Measurements from ENCODE around the gene LTBP2.

Gene LTBP2

GRCh38 chr14:74551001-74551400 is 61.0 kb downstream of the LTBP2 start:
- H3K36me3 ChIP-seq (ENCODE audit: control insufficient read depth, insufficient read depth, low read length) = no peaks in the 10 kb centered on the region
- H3K4me1 ChIP-seq (ENCODE audit: control insufficient read depth, insufficient read depth, low read length) = no peaks in the 10 kb centered on the region
- H3K4me3 ChIP-seq (ENCODE audit: low read depth, low read length) = no peak overlapping the region
- no peaks in the 10 kb centered on the region for H3K9me3 ChIP-seq (ENCODE audit: control insufficient read depth, insufficient read depth, low read length)
- no peaks in the 10 kb centered on the region for H3K27me3 ChIP-seq (ENCODE audit: control insufficient read depth, insufficient read depth, low read length)
- H3K9ac ChIP-seq (ENCODE audit: low read depth, low read length) = no peak overlapping the region

DNA sequence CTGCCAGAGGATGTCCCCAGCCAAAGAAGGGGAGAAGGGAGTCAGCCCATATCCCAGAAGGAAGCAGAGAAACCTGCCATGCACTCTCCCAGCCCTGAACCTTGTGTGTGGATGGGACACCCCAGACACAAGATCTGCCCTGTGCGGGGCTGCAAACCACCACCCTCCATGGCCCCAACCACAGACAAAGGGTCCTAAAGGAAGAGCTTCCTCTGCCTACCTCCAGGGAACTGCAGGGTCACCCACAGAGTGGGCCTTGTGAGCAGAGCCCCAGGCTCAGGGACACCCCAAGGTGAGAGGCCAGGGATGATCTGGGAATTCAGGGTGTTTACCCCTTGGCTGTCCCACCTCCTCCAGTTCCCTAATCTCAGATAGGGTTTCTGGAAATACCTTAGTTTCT is 62.0 kb downstream of the LTBP2 start:
- no peaks in the 10 kb centered on the region for H3K9me3 ChIP-seq (ENCODE audit: control insufficient read depth, insufficient read depth, low read length)
- no peak overlapping the region for H3K9ac ChIP-seq (ENCODE audit: low read depth, low read length)
- H3K4me1 ChIP-seq (ENCODE audit: control insufficient read depth, insufficient read depth, low read length) = no peaks in the 10 kb centered on the region
- no peak overlapping the region for H3K4me3 ChIP-seq (ENCODE audit: low read depth, low read length)
- H3K36me3 ChIP-seq (ENCODE audit: control insufficient read depth, insufficient read depth, low read length) = no peaks in the 10 kb centered on the region
- no peaks in the 10 kb centered on the region for H3K27me3 ChIP-seq (ENCODE audit: control insufficient read depth, insufficient read depth, low read length)

DNA sequence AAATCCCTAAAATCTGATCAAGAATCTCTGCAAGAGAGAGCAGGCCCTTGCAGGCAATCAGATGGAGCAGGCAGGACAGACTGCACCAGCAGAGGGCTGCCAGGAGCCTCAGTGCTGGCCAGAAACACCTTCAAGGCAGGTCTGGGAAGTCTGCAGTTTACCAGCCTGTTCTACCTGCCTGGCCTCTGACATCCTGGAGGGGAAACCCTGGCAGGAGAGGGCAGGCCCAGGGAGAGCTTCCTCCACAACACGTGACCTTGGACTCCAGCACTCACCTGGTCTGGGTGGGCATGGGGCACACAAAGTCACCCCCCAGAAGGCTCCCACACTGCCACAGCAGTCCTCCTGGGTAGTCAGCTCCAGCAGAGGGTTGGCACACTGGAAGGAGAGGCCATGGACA is 62.4 kb downstream of the LTBP2 start:
- no peaks in the 10 kb centered on the region for H3K9me3 ChIP-seq (ENCODE audit: control insufficient read depth, insufficient read depth, low read length)
- H3K27me3 ChIP-seq (ENCODE audit: control insufficient read depth, insufficient read depth, low read length) = no peaks in the 10 kb centered on the region
- H3K9ac ChIP-seq (ENCODE audit: low read depth, low read length) = no peak overlapping the region
- no peak overlapping the region for H3K4me3 ChIP-seq (ENCODE audit: low read depth, low read length)
- H3K36me3 ChIP-seq (ENCODE audit: control insufficient read depth, insufficient read depth, low read length) = no peaks in the 10 kb centered on the region
- no peaks in the 10 kb centered on the region for H3K4me1 ChIP-seq (ENCODE audit: control insufficient read depth, insufficient read depth, low read length)

DNA sequence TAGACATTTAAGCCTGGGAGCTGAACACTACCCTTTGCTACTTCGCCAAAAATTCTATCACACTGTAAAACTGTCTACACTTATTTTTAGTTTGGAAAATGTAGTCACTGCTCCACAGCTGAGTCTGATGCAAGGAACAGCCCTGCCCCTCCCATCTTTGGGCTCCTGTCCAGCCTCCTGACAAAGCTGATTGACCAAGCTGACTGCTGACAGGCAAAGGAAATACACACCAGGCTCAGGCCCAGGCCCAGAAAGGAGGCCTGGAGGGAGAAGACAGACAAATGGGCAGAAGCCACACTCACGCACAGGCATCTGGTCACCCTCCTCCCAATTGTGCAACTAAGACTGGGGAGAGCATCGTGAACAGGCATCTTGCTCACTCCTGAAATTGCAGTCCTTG is 63.2 kb downstream of the LTBP2 start:
- Histone ChIP-seq H3K4me1 (ENCODE audit: control insufficient read depth, insufficient read depth, low read length) (no peaks in the 10 kb centered on the region), H3K9me3 (ENCODE audit: control insufficient read depth, insufficient read depth, low read length) (no peaks in the 10 kb centered on the region), H3K9ac (ENCODE audit: low read depth, low read length) (no peak overlapping the region), H3K4me3 (ENCODE audit: low read depth, low read length) (no peak overlapping the region), H3K27me3 (ENCODE audit: control insufficient read depth, insufficient read depth, low read length) (no peaks in the 10 kb centered on the region), H3K36me3 (ENCODE audit: control insufficient read depth, insufficient read depth, low read length) (no peaks in the 10 kb centered on the region)

GRCh38 chr14:74547331-74547927 is 64.6 kb downstream of the LTBP2 start:
- no peaks in the 10 kb centered on the region for H3K4me1 ChIP-seq (ENCODE audit: control insufficient read depth, insufficient read depth, low read length)
- H3K4me3 ChIP-seq (ENCODE audit: low read depth, low read length) = no peak overlapping the region
- H3K27me3 ChIP-seq (ENCODE audit: control insufficient read depth, insufficient read depth, low read length) = no peaks in the 10 kb centered on the region
- no peak overlapping the region for H3K9ac ChIP-seq (ENCODE audit: low read depth, low read length)
- H3K9me3 ChIP-seq (ENCODE audit: control insufficient read depth, insufficient read depth, low read length) = no peaks in the 10 kb centered on the region
- H3K36me3 ChIP-seq (ENCODE audit: control insufficient read depth, insufficient read depth, low read length) = no peaks in the 10 kb centered on the region

GRCh38 chr14:74546416-74546815 is 65.6 kb downstream of the LTBP2 start:
- Histone ChIP-seq H3K36me3 (ENCODE audit: control insufficient read depth, insufficient read depth, low read length) (no peaks in the 10 kb centered on the region), H3K9ac (ENCODE audit: low read depth, low read length) (no peak overlapping the region), H3K9me3 (ENCODE audit: control insufficient read depth, insufficient read depth, low read length) (no peaks in the 10 kb centered on the region)

DNA sequence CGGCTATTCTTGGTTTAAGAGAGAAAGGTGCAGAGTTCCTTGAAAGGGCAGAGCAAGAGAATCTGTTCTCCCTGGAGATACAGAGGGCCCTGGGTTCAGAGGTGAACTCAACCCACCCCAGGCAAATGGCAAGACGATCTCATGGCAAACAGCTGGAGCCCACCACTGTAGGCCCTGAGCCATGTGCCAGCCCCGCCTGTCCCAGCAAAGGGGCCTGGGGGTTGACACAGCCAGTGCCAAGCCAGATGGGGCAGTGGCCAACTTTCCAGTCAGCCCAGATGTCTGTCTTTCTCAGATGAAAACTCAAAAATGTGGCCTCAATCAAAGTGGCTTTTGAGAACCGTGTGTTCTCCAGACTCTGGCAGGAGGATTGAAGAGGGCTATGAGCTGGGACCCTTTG is 66.7 kb downstream of the LTBP2 start:
- Histone ChIP-seq H3K27me3 (ENCODE audit: control insufficient read depth, insufficient read depth, low read length) (no peaks in the 10 kb centered on the region), H3K4me3 (ENCODE audit: low read depth, low read length) (no peak overlapping the region), H3K36me3 (ENCODE audit: control insufficient read depth, insufficient read depth, low read length) (no peaks in the 10 kb centered on the region), H3K4me1 (ENCODE audit: control insufficient read depth, insufficient read depth, low read length) (no peaks in the 10 kb centered on the region), H3K9me3 (ENCODE audit: control insufficient read depth, insufficient read depth, low read length) (no peaks in the 10 kb centered on the region), H3K9ac (ENCODE audit: low read depth, low read length) (no peak overlapping the region)

More at GRCh38 chr14:74546416-74546815, 65.6 kb downstream of the LTBP2 start:
- H3K4me3 ChIP-seq (ENCODE audit: low read depth, low read length) = no peak overlapping the region
- no peaks in the 10 kb centered on the region for H3K4me1 ChIP-seq (ENCODE audit: control insufficient read depth, insufficient read depth, low read length)
- H3K27me3 ChIP-seq (ENCODE audit: control insufficient read depth, insufficient read depth, low read length) = no peaks in the 10 kb centered on the region

DNA sequence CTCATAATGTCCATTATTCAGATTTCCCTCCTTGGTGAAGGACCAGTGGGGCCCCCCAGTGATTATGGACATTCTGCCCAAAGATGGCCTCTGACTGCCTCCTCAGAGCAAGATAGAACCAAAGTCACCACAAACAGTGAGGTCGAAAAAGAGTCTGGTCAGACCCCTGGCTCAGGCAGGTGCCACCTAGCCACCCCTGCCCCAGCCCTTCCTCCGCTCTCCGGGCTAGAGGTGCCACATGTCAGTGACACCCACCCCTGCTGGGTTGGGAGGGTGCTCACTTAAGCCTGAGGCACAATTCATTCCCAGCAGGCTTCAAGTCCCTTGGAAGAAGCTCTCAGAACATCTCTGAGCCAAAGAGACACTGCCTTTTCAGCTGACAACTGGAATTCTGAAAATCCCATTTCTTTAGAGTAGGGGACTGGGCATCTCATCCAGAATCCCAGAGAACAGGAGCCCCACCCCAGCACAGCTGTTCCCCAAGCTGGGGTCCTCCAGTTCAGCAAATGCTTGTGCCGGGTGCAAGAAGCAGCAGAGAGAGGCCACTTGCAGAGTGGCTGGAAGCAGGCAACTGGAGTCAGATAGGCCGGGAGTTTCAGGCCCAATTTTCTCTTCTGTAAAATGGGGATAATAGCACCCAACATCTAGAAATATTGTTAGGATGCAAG is 68.1 kb downstream of the LTBP2 start:
- Histone ChIP-seq H3K4me3 (ENCODE audit: low read depth, low read length) (no peak overlapping the region), H3K36me3 (ENCODE audit: control insufficient read depth, insufficient read depth, low read length) (no peaks in the 10 kb centered on the region), H3K27me3 (ENCODE audit: control insufficient read depth, insufficient read depth, low read length) (no peaks in the 10 kb centered on the region)

GRCh38 chr14:74542056-74542685 is 69.9 kb downstream of the LTBP2 start:
- no peaks in the 10 kb centered on the region for H3K27me3 ChIP-seq (ENCODE audit: control insufficient read depth, insufficient read depth, low read length)
- H3K36me3 ChIP-seq (ENCODE audit: control insufficient read depth, insufficient read depth, low read length) = no peaks in the 10 kb centered on the region
- H3K9ac ChIP-seq (ENCODE audit: low read depth, low read length) = no peak overlapping the region
- no peaks in the 10 kb centered on the region for H3K4me1 ChIP-seq (ENCODE audit: control insufficient read depth, insufficient read depth, low read length)
- no peak overlapping the region for H3K4me3 ChIP-seq (ENCODE audit: low read depth, low read length)
- H3K9me3 ChIP-seq (ENCODE audit: control insufficient read depth, insufficient read depth, low read length) = no peaks in the 10 kb centered on the region

More for the DNA sequence above, 68.1 kb downstream of the LTBP2 start:
- Histone ChIP-seq H3K9ac (ENCODE audit: low read depth, low read length) (no peak overlapping the region), H3K4me1 (ENCODE audit: control insufficient read depth, insufficient read depth, low read length) (no peaks in the 10 kb centered on the region), H3K9me3 (ENCODE audit: control insufficient read depth, insufficient read depth, low read length) (no peaks in the 10 kb centered on the region)

DNA sequence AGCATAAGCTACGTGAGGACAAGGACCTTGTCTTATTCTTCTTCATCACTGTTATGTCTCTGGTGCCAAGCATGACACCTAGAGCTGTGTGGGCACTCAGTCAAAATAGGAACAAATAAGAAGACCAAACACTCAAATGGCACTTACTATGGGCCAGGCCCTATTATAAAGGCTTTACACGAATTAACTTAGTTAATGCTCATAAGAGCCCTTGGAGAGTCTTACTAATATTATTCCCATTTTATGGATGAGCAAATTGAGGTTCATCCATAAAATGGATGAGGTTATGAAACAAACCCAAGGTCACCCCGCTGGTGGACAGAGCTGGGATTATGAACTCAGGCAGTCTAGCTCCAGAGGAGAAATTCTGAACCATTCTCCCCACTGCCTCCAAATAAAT is 70.8 kb downstream of the LTBP2 start:
- no peak overlapping the region for H3K4me3 ChIP-seq (ENCODE audit: low read depth, low read length)
- no peaks in the 10 kb centered on the region for H3K36me3 ChIP-seq (ENCODE audit: control insufficient read depth, insufficient read depth, low read length)
- H3K9me3 ChIP-seq (ENCODE audit: control insufficient read depth, insufficient read depth, low read length) = no peaks in the 10 kb centered on the region
- no peak overlapping the region for H3K9ac ChIP-seq (ENCODE audit: low read depth, low read length)
- no peaks in the 10 kb centered on the region for H3K4me1 ChIP-seq (ENCODE audit: control insufficient read depth, insufficient read depth, low read length)
- H3K27me3 ChIP-seq (ENCODE audit: control insufficient read depth, insufficient read depth, low read length) = no peaks in the 10 kb centered on the region

DNA sequence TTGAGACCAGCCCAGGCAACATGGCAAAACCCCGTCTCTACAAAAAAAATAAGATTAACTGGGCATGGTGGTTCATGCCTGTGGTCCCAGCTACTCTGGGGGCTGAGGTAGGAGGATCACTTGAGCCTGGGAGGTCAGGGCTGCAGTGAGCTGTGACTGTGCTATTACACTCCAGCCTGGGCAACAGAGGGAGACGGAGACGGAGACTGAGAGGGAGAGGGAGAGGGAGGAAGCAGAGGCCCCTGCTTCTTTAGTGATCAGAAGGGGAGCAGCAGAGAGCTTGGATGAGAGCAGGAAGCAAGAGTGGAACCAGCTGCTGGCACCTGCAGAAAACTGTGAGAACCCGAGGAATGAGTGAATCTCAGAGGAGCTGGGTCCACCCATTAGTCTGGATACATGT is 72.5 kb downstream of the LTBP2 start:
- no peaks in the 10 kb centered on the region for H3K4me1 ChIP-seq (ENCODE audit: control insufficient read depth, insufficient read depth, low read length)
- no peaks in the 10 kb centered on the region for H3K36me3 ChIP-seq (ENCODE audit: control insufficient read depth, insufficient read depth, low read length)
- H3K4me3 ChIP-seq (ENCODE audit: low read depth, low read length) = no peak overlapping the region
- H3K9ac ChIP-seq (ENCODE audit: low read depth, low read length) = no peak overlapping the region
- no peaks in the 10 kb centered on the region for H3K27me3 ChIP-seq (ENCODE audit: control insufficient read depth, insufficient read depth, low read length)
- no peaks in the 10 kb centered on the region for H3K9me3 ChIP-seq (ENCODE audit: control insufficient read depth, insufficient read depth, low read length)

Data from iPS-15b (cell line).